OCI-M2 (cell line): ENCODE results near the gene AGT.
"Not testable (repeated sequence)": the region's sequence is repeated elsewhere in the genome, so short reads cannot be mapped to it uniquely, and the experiment has no call there.

Experiments used
- DNase-seq: peaks from one replicate; lab custom pipeline; 2025; ENCODE audit not compliant: unreplicated experiment; lab: John Stamatoyannopoulos, UW

AGT gene

DNA sequence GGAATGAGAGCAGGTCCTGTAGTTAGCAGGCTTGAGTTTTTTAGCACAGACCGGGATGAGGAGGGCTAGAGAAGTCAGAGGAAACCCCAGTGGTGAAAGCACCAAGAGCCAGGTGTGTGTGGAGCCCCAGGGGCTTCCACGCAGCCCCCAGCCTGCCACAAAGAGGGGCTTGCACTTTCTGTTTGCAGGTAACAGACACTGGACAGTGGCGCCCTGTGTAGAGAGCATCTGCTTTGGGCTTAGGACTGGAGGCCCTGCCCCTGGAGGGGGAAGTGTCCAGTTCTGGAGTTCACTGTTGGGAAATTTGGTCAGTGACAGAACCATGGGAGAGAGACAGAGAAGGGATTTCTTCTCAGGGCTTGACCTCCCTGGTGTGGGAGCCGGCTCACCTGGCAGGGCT, 19.5 kb downstream of the AGT start:
- DNase-seq, result no peak

DNA sequence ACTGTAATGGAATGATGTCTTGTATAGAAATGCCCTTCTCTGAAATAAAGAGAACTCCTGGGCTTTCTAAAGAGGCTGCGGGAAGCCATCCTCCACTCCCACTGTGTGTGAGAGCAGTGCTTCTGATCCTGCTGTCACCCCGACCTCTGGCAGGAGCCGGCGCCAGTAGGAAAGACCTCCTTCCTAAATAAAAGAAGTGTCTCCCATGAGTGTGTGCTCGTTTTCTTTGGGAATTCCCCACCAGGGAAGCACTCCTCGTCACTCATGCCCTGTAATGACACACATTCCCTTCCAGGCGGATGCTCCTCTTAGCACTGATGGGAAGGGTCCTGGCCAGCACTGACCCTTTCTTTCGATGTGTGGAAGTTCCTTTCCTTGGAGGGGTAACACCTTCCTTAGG, 20.1 kb downstream of the AGT start:
- no peak for DNase-seq

GRCh38 chr1:230693221-230693620, 20.7 kb downstream of the AGT start:
- DNase-seq, result no peak

- no peak for DNase-seq
Observed at GRCh38 chr1:230691615-230692014, 22.3 kb downstream of the AGT start.

GRCh38 chr1:230690101-230690500, 23.8 kb downstream of the AGT start:
- DNase-seq, result no peak

- DNase-seq, result no peak
Observed at GRCh38 chr1:230686747-230687146, 27.2 kb downstream of the AGT start.

- no peak for DNase-seq
Observed at GRCh38 chr1:230684998-230685397, 28.9 kb downstream of the AGT start.

DNA sequence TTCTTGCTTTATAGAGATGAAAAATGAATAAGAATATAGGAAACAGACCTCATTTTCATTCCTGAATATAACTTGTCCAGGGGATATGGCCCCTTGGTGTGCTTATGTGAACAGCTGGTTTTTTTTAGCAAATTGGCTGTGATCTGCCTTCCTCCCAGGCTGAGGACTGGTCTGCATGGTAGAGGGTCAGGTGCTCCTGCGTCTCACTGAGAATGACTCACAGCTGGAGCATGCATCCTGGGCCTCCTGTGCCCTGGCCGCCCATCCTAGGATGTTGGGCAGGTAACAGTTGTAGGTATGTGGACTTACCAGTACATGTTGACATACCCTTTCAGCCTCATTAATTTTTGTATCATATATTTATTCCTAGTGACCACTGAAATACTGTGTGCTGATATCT, 29.8 kb downstream of the AGT start:
- no peak for DNase-seq

DNA sequence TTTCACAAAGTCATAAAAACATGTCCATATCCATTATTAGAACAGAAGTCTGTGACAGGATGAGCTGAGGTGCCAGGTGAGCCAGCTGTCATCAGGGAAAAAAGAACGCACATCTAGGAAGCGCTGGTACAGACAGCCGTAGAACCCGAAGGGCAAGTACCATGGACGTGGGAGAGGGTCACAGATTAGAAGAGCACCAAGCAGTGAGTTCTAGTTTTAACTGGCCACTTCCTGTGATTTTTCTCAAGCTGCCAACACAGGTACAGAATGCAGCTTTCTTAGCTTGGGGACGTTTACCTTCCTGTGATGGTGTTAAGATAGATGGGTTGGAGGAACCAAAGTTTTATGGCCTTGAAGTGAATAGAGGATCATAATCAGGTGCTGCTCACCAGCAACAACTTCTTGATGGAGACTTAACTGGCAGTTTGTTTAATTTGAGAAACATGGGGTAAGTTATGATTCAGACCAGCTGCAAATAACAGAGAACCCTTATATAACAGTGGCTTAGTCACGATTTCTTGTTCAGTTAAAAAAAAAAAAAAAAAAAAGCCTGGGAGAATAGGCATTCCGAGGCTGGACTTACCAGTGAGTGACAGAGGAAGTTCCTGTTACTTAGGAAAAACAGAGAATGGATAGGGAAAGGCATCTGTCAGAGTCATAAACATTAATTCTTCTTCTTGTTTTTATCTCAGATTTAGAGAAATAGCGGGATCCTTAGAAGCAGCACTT, 30.9 kb downstream of the AGT start:
- DNase-seq, result no peak

- DNase-seq, result no peak
Observed at GRCh38 chr1:230682274-230682673, 31.6 kb downstream of the AGT start.

DNA sequence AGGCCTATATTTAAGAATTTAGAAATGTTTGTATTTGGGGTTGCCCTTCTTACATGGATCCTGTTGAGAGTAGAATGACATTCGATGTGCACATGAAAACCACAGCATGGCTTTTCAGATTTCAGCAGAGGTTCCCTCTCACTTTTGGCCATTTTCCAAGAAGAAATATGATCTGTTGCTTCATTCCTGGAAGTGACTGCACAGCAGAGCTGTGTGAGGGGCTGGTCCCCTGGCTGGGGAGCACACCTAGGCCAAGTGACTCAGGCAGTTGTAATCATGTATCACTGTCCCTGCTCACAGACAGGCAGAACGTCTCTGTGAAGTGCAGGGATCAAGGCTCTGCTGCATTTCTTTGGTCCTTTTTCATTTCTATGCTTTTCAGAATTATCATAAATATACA, 32.3 kb downstream of the AGT start:
- no peak for DNase-seq

GRCh38 chr1:230680300-230681025, 33.5 kb downstream of the AGT start:
- DNase-seq, result no peak

DNA sequence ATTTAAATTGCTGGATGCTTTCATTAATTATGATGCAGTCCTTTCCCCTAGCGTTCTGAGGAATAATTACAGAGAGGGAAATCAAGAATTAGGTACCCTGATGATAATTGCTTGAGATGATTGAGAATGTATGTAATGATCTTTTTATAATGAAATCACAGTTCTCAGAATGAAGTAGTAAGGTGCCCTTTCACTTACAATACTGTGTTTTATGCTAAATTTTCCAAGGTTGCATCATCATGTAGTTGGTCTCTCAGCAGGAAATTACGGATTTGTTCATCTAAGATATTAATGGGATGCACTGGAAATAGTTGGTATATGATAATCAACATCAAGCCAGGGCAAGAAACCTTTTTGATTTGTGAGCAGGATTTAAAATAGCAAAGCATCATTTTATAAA, 34.1 kb downstream of the AGT start:
- no peak for DNase-seq

DNA sequence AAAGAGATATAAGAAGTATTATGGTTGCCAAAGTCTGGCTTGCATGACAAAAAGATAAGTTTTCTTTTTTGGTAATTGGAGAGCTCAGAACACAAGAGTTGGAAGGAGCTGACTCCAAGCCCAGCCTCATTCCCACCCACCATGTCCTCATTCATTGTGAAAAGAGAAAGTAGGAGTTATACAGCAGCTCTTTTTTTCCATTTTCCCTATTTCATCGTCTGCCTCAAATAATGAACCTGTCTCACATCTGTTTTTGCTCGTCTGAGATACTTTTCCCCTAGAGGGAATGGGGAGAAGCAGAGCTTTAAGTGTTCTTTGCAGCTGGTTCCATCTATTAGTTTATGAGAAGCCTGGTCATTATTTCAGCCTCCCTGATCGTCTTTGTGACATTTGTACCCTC, 34.7 kb downstream of the AGT start:
- no peak for DNase-seq

GRCh38 chr1:230677200-230677599, 36.7 kb downstream of the AGT start:
- no peak for DNase-seq

DNA sequence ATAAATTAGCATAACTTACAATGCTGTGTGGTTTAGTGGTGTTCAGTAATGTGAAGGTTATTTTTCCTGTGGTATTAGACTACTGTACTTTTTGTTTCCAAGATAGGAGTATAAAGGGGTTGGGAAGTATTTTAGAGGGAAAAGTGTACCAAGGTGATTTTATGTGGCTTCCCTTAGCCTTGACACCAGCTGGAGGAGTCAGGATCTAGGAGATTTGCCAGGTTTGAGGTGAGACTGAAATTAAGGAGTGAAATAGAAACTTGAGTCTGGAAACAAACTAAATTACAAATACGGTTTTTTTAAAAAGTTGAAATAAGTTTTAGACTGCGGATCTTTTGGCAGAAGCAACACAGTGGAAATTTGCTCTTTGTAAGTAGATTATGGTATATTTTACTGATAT, 39.3 kb downstream of the AGT start:
- DNase-seq, result no peak

GRCh38 chr1:230669543-230669942, 44.4 kb downstream of the AGT start:
- no peak for DNase-seq

DNA sequence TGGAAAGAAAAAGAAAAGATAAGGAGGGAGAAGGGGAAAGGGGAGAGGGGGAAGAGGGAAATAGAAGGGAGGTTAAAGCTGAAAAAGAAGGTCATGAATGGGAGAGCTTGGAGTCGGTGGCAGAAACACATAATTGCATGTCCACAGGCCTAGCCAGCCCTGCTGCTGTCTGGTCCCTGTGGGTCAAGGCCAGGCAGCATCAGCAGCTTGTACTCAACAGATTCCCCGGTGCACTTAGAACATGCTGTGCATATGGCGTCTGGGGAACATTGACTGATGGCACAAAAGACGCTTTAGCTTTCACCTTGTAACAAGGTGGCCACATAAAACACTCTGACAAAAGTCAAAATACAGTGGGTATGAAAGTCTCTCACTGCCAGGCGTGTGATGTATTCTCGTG, 45.7 kb downstream of the AGT start:
- no peak for DNase-seq

DNA sequence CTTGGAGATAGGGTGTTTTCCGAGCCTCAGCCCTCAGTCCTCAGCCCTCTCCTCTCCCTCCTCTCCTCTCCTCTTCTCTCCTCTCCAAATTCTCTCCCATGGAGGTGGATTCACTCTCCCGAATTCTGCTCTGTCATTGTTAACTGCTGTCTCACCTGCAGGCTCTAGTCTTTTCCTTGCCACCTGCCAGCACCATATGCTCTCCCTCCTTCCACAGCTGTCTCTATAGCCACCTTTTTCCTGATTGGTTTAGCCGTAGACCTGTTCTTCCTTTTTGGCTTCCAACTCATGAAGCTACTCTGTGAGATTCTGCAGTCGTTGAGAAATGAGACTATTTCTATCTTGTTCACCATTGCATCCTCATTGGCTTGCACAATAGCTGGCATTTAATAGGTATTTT, 51.9 kb downstream of the AGT start:
- no peak for DNase-seq

- no peak for DNase-seq
Observed at GRCh38 chr1:230658691-230659090, 55.2 kb downstream of the AGT start.

GRCh38 chr1:230658103-230658502, 55.8 kb downstream of the AGT start:
- not testable (repeated sequence) for DNase-seq

DNA sequence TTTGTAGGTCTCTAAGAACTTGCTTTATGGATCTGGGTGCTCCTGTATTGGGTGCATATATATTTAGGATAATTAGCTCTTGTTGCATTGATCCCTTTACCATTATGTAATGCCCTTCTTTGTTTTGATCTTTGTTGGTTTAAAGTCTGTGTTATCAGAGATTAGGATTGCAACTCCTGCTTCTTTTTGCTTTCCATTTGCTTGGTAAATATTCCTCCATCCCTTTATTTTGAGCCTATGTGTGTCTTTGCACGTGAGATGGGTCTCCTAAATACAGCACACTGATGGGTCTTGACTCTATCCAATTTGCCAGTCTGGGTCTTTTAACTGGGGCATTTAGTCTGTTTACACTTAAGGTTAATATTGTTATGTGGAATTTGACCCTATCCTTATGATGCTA, 57.2 kb downstream of the AGT start:
- not testable (repeated sequence) for DNase-seq
